ENCODE measurements around the gene EXD1.

- TF ChIP-seq CTCF (IDR thresholded peaks at IDR 0.05; ENCODE audit: low read length) (no peak), EZH2 (IDR thresholded peaks at IDR 0.05; ENCODE audit: borderline replicate concordance, low read length) (no peak)
Observed at GRCh38 chr15:41276831-41277230, 46.3 kb upstream of the EXD1 start.

Measured in OCI-LY1 (cell line).